Measurements from ENCODE around the gene CHPF. TPM values are rescaled to one million over a fixed set of nuclear protein-coding genes. Genes with fewer than 3 reads are reported as not detected.

CHPF gene
- total RNA-seq, 6 donors from 2014 or later: 41.9 to 125 (median 60.2) TPM

- 90 to 91% methylated on average over 2 to 24 of the region's 32 CpGs for WGBS, 2 donors
- Histone ChIP-seq H3K9me3 (no peaks in the 10 kb centered on the region), H3K36me3 (peaks cover 0 to 25% (median 17%) of the 10 kb centered on the region in 4 donors), H3K27me3 (no peaks in the 10 kb centered on the region), H3K27ac (no peak overlapping the region), H3K4me1 (peaks cover 18 to 26% (median 20%) of the 10 kb centered on the region in 4 donors), H3K4me3 (no peak overlapping the region)
- ATAC-seq (ENCODE audit: low FRiP score in 2 of 2) (no peak), DNase-seq (peak in 1 of 2 donors; percentile 81)
- TF ChIP-seq EP300 (IDR thresholded peaks at IDR 0.05): no peak
- TF ChIP-seq, protein P1, sequence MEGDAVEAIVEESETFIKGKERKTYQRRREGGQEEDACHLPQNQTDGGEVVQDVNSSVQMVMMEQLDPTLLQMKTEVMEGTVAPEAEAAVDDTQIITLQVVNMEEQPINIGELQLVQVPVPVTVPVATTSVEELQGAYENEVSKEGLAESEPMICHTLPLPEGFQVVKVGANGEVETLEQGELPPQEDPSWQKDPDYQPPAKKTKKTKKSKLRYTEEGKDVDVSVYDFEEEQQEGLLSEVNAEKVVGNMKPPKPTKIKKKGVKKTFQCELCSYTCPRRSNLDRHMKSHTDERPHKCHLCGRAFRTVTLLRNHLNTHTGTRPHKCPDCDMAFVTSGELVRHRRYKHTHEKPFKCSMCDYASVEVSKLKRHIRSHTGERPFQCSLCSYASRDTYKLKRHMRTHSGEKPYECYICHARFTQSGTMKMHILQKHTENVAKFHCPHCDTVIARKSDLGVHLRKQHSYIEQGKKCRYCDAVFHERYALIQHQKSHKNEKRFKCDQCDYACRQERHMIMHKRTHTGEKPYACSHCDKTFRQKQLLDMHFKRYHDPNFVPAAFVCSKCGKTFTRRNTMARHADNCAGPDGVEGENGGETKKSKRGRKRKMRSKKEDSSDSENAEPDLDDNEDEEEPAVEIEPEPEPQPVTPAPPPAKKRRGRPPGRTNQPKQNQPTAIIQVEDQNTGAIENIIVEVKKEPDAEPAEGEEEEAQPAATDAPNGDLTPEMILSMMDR (IDR thresholded peaks at IDR 0.05): no peak
Observed at GRCh38 chr2:219538956-219539788, 4.4 kb downstream of the CHPF start.

- Histone ChIP-seq H3K36me3 (peaks cover 0 to 25% (median 17%) of the 10 kb centered on the region in 4 donors), H3K4me3 (no peak overlapping the region), H3K27ac (no peak overlapping the region), H3K27me3 (no peaks in the 10 kb centered on the region), H3K9me3 (no peaks in the 10 kb centered on the region), H3K4me1 (peaks cover 16 to 22% (median 18%) of the 10 kb centered on the region in 4 donors)
- DNase-seq (no peak), ATAC-seq (ENCODE audit: low FRiP score in 2 of 2) (no peak)
- WGBS, 2 donors: 64 to 75% methylated on average over 6 of the region's 6 CpGs
- TF ChIP-seq, protein P1 (IDR thresholded peaks at IDR 0.05): no peak
- TF ChIP-seq EP300 (IDR thresholded peaks at IDR 0.05) (no peak), POLR2AphosphoS5 (IDR thresholded peaks at IDR 0.05) (no peak), POLR2A (IDR thresholded peaks at IDR 0.05) (no peak)
Observed at GRCh38 chr2:219538504-219538951, 5.1 kb downstream of the CHPF start.

DNA sequence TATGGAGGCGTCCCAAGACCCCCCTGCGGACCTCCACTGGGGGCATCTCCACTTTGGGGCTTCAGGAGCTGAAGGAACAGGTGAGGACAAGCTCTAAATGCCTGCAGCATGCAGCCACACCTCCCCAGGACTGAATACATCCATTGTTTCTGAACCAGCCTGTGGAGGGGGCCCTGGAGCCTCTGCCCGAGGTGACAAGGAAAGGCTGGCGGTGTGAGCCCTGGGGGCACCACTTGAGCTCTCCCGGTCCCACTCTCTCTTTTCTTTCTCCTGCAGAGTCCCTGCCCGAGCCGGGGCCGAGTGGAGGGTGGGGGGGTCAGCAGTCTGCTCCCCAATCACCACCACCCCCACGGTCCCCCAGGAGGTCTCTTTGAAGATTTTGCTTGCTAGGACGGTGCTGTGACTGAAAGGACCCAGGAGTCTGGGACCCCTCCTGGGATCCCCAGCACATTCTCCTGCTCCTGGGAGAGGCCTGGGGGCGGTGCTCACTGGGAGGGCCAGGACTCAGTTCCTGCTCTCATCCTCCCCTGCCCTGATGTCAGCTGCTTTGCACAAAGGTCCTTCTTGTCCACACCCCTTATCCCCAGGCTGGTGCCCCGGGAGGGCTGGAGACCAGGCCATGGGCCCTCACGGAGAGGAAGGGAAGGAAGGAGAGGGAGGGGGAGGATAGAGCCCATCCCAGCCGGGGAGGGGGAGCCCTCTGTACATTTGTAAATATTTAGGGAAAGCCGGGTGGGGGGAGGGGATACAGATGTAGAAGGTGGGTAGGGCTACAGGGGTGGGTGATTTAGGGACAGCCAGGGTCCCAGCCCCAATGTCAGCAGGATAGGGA is 5.7 kb downstream of the CHPF start:
- Histone ChIP-seq H3K27ac (no peak overlapping the region), H3K27me3 (no peaks in the 10 kb centered on the region), H3K36me3 (peaks cover 0 to 25% (median 17%) of the 10 kb centered on the region in 4 donors), H3K4me3 (no peak overlapping the region), H3K9me3 (no peaks in the 10 kb centered on the region), H3K4me1 (peaks cover 12 to 16% (median 16%) of the 10 kb centered on the region in 4 donors)
- no peak for DNase-seq
- TF ChIP-seq EP300 (IDR thresholded peaks at IDR 0.05) (no peak), POLR2AphosphoS5 (IDR thresholded peaks at IDR 0.05) (no peak), POLR2A (IDR thresholded peaks at IDR 0.05) (no peak)
- TF ChIP-seq, protein P1 (IDR thresholded peaks at IDR 0.05): no peak
- no peak for ATAC-seq (ENCODE audit: low FRiP score in 2 of 2)
- 49 to 52% methylated on average over 10 to 14 of the region's 15 CpGs for whole genome bisulfite sequencing, 2 donors

DNA sequence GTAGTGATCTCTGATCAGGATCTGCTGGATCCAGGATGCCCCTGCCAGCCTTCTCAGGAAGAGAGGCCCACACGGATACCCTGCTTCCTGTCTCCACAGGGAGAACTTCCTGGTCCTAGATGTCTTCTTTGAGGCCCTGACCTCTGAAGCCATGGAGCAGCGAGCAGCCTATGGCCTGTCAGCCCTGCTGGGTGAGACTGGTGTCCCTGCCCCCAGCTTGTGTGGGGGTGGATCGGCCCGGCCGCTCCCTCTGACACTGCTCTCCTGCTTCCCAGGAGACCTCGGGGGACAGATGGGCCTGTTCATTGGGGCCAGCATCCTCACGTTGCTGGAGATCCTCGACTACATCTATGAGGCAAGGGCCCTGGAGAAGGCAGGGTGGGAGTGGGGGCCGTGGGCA is 6.6 kb downstream of the CHPF start:
- Histone ChIP-seq H3K36me3 (peaks cover 0 to 25% (median 17%) of the 10 kb centered on the region in 4 donors), H3K4me1 (peaks cover 3 to 7% (median 7%) of the 10 kb centered on the region in 4 donors), H3K9me3 (no peaks in the 10 kb centered on the region), H3K27me3 (no peaks in the 10 kb centered on the region), H3K27ac (no peak overlapping the region), H3K4me3 (no peak overlapping the region)
- ATAC-seq (ENCODE audit: low FRiP score in 2 of 2) (no peak), DNase-seq (no peak)
- TF ChIP-seq, protein P1 (IDR thresholded peaks at IDR 0.05): no peak
- TF ChIP-seq EP300 (IDR thresholded peaks at IDR 0.05) (no peak), POLR2AphosphoS5 (IDR thresholded peaks at IDR 0.05) (no peak), POLR2A (IDR thresholded peaks at IDR 0.05) (no peak)
- WGBS, 2 donors: 35 to 70% methylated on average over 2 to 9 of the region's 9 CpGs

Measured in upper lobe of left lung (tissue), 6 donors.